ENCODE data around the gene KLHL42. TPM values are rescaled to one million over a fixed set of nuclear protein-coding genes. Genes with fewer than 3 reads are reported as not detected.
A peak's percentile ranks its signal among the peaks of the same experiment; 100 is the strongest.

Gene KLHL42
- total RNA-seq, 1 donor from 2014 or later: 5.5 TPM

DNA sequence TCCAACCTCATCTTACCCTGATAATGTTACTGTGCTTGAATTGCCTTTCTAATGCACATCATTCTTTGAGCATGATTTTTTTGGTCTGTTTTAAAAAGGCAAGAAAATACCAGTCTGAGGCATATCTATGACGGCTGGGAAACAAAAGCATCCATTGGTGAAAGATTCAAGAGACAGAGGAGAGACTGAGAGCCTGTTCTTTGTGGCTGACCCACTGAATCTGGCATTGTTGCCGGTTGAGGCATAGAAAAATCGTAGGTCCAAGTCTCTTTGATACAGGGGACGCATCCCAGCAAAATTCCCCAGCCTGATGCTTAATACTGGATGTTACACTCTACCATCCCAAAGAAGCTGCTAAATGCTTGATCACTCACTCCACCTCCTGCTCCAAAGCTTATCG is 2.9 kb upstream of the KLHL42 start:
- no peak overlapping the region for H3K27ac ChIP-seq (replicated peaks)
- H3K36me3 ChIP-seq: peaks cover 2% of the 10 kb centered on the region
- H3K4me3 ChIP-seq: no peak overlapping the region
- TF ChIP-seq, protein P1, sequence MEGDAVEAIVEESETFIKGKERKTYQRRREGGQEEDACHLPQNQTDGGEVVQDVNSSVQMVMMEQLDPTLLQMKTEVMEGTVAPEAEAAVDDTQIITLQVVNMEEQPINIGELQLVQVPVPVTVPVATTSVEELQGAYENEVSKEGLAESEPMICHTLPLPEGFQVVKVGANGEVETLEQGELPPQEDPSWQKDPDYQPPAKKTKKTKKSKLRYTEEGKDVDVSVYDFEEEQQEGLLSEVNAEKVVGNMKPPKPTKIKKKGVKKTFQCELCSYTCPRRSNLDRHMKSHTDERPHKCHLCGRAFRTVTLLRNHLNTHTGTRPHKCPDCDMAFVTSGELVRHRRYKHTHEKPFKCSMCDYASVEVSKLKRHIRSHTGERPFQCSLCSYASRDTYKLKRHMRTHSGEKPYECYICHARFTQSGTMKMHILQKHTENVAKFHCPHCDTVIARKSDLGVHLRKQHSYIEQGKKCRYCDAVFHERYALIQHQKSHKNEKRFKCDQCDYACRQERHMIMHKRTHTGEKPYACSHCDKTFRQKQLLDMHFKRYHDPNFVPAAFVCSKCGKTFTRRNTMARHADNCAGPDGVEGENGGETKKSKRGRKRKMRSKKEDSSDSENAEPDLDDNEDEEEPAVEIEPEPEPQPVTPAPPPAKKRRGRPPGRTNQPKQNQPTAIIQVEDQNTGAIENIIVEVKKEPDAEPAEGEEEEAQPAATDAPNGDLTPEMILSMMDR (IDR thresholded peaks at IDR 0.05; ENCODE audit: borderline replicate concordance): no peak
- peaks cover 29% of the 10 kb centered on the region for H3K4me1 ChIP-seq
- H3K27me3 ChIP-seq (ENCODE audit: low read depth): no peaks in the 10 kb centered on the region
- H3K9me3 ChIP-seq (replicated peaks): no peaks in the 10 kb centered on the region
- DNase-seq: no peak
- intact Hi-C loops (cut with micrococcal nuclease): no loop called here

DNA sequence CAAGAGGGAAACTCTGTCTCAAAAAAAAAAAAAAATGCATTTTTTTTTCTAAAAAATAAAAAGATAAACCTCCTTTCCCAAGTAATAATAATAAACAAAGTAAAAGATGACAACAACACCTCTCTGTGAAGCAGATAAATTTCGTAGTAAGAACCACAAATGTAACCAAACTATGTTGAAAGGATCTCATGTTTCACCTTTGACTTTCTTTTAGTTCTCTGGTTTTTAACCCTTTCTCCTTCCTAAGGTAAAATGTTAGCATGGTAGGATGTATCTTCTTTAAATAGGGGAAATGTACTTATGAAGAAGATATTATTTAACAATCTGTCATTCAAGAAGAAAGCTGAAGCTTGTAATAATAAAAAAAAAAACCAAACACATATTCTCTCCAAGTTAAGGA is 1.8 kb upstream of the KLHL42 start:
- intact Hi-C loops (cut with micrococcal nuclease): no loop called here
- Histone ChIP-seq H3K27ac (replicated peaks) (no peak overlapping the region), H3K27me3 (ENCODE audit: low read depth) (no peaks in the 10 kb centered on the region), H3K9me3 (replicated peaks) (no peaks in the 10 kb centered on the region), H3K36me3 (peaks cover 3% of the 10 kb centered on the region), H3K4me1 (peaks cover 39% of the 10 kb centered on the region), H3K4me3 (no peak overlapping the region)
- DNase-seq: no peak
- TF ChIP-seq, protein P1 (IDR thresholded peaks at IDR 0.05; ENCODE audit: borderline replicate concordance): no peak

DNA sequence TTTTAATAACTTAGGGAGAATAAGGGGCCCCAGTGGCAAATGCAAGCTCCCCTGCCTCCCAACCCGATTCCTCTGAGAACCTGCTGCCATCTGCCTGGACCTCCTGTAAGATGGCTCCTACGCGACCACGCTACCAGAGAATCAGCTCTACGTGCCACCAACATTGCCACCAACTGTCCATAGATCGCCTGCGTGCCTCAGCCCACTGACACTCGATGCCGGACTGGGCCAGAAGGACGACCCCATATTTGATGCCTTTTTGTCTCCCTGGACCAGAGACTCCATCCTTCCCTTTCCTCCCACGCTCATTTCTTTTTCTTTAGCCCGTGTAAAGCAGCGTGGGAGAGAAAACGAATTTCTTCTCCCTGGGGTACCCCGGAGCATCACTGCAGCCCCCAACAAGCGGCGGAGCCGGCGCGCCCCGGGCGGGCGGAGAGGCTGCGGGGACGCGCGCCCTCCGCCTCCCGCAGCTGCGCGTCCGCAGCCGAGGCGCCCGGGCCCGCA is 565 bp upstream of the KLHL42 start:
- peak; percentile 15 for DNase-seq
- H3K4me3 ChIP-seq: peak overlapping the region; percentile 78
- no peaks in the 10 kb centered on the region for H3K9me3 ChIP-seq (replicated peaks)
- intact Hi-C loops (cut with micrococcal nuclease): no loop called here
- H3K36me3 ChIP-seq: peaks cover 3% of the 10 kb centered on the region
- H3K27me3 ChIP-seq (ENCODE audit: low read depth): no peaks in the 10 kb centered on the region
- peak overlapping the region; percentile 92 for H3K27ac ChIP-seq (replicated peaks)
- H3K4me1 ChIP-seq: peaks cover 39% of the 10 kb centered on the region
- TF ChIP-seq, protein P1 (IDR thresholded peaks at IDR 0.05; ENCODE audit: borderline replicate concordance): no peak

DNA sequence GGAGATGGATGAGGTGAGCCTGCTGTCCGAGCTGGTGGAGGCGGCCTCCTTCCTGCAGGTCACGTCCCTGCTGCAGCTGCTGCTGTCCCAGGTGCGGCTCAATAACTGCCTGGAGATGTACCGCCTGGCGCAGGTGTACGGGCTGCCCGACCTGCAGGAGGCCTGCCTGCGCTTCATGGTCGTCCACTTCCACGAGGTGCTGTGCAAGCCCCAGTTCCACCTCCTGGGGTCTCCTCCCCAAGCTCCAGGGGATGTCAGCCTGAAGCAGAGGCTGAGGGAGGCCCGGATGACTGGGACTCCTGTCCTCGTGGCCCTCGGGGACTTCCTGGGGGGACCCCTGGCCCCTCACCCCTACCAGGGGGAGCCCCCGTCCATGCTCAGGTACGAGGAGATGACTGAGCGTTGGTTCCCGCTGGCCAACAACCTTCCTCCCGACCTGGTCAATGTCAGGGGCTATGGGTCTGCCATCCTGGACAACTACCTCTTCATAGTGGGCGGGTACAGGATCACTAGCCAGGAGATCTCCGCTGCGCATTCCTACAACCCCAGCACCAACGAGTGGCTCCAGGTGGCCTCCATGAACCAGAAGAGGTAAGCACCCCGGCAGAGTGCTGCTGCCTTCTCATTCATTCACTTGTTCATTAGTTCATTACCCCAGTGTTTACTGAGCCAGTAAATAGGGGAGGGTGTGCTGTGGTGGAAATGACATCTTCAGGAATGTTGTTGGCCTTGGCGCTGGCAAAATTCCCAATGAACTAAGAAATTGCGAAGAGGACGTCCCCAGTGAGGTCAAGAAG is 777 bp downstream of the KLHL42 start:
- H3K36me3 ChIP-seq: peaks cover 3% of the 10 kb centered on the region
- TF ChIP-seq, protein P1 (IDR thresholded peaks at IDR 0.05; ENCODE audit: borderline replicate concordance): no peak

DNA sequence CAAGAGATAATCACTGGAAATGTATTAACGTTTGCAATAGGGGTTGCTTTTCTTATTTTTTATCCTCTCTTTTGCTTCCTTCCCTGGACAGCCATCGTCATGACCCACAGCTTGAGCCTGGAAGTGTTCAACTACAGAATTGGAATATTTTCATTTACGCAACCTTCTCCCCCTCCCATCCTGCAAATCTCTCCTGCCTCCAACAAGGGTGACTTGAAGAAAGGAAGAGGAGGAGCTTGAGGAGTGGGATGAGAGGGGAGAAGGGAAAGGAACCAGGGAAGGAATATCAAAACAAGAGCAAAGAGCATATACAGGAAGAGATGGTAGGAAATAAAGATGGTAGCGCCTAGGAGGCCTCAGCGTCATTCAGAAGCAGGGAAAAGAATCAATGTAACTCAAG is 1.6 kb downstream of the KLHL42 start:
- H3K9me3 ChIP-seq (replicated peaks): no peaks in the 10 kb centered on the region
- H3K27ac ChIP-seq (replicated peaks): no peak overlapping the region
- H3K27me3 ChIP-seq (ENCODE audit: low read depth): no peaks in the 10 kb centered on the region
- TF ChIP-seq, protein P1 (IDR thresholded peaks at IDR 0.05; ENCODE audit: borderline replicate concordance): no peak
- H3K36me3 ChIP-seq: peaks cover 3% of the 10 kb centered on the region
- H3K4me1 ChIP-seq: peaks cover 39% of the 10 kb centered on the region
- H3K4me3 ChIP-seq: peak overlapping the region; percentile 78
- no peak for DNase-seq
- intact Hi-C loops (cut with micrococcal nuclease): no loop called here

More for the DNA sequence above, 777 bp downstream of the KLHL42 start:
- peak; percentile 14 for DNase-seq
- Histone ChIP-seq H3K27me3 (ENCODE audit: low read depth) (no peaks in the 10 kb centered on the region), H3K27ac (replicated peaks) (peak overlapping the region; percentile 92), H3K4me3 (peak overlapping the region; percentile 78), H3K4me1 (peaks cover 39% of the 10 kb centered on the region), H3K9me3 (replicated peaks) (no peaks in the 10 kb centered on the region)
- intact Hi-C loops (cut with micrococcal nuclease): no loop called here
